Transverse colon (tissue), 4 donors: ENCODE measurements around the gene LDB2. TPM values are rescaled to one million over a fixed set of nuclear protein-coding genes. Genes with fewer than 3 reads are reported as not detected.

Source experiments
- DNase-seq: peaks from one replicate; pipeline ENCODE4 v3.0.0-alpha.2; 2019
- H3K27ac ChIP-seq, 4 donors: fragments of 200-600 bp; sonication (generic); 2 replicates each; pipeline ENCODE4 v1.5.1; 2016 to 2018; ENCODE audit warnings: inconsistent platforms in 4 of 4
- H3K27me3 ChIP-seq: fragments of 200-600 bp; sonication (generic); 2 replicates; pipeline ENCODE4 v1.5.1; 2017; ENCODE audit warnings: inconsistent platforms
- H3K36me3 ChIP-seq, 4 donors: fragments of 200-600 bp; sonication (generic); 2 replicates each; pipeline ENCODE4 v1.5.1; 2017 to 2019; ENCODE audit warnings: inconsistent platforms in 4 of 4
- H3K4me1 ChIP-seq, 4 donors: fragments of 200-600 bp; sonication (generic); 2 replicates each; pipeline ENCODE4 v1.5.1; 2017 to 2020; ENCODE audit warnings: inconsistent platforms in 4 of 4
- H3K4me3 ChIP-seq, 4 donors: fragments of 200-600 bp; sonication (generic); 1 replicate in 1 of 4; 2 replicates in 3 of 4; pipeline versions ENCODE4 v1.5.1 to v1.6.1; 2017 to 2019; ENCODE audit warnings: inconsistent platforms in 4 of 4
- H3K9me3 ChIP-seq, 2 donors: fragments of 200-600 bp; sonication (generic); 2 replicates each; pipeline ENCODE4 v1.5.1; 2017 to 2019; ENCODE audit warnings: inconsistent platforms in 2 of 2
- EP300 ChIP-seq: sonication (generic); formaldehyde crosslinking; IDR thresholded peaks from one replicate; pipeline ENCODE4 v1.6.1; 2017; ENCODE audit warnings: antibody characterized with exemption, low read depth
- POLR2A ChIP-seq: fragments of 450-650 bp; IDR thresholded peaks from one replicate; pipeline ENCODE4 v1.6.1; 2016; ENCODE audit warnings: antibody characterized with exemption, mild to moderate bottlenecking, moderate library complexity
- POLR2AphosphoS5 ChIP-seq, 3 donors: sonication (generic); formaldehyde crosslinking; IDR thresholded peaks; one replicate each; pipeline ENCODE4 v1.6.1; 2016; ENCODE audit warnings: antibody characterized with exemption in 3 of 3
- whole genome bisulfite sequencing, 2 donors: methylation state at CpG; one replicate each; pipeline ENCODE4 v1.1.5; 2018; ENCODE audit warnings: low coverage in 1 of 2; 5-methylcytosine and 5-hydroxymethylcytosine counted together
- in situ Hi-C, 4 donors: fragments of 200-750 bp; cut with MboI; loops; one replicate each; pipeline versions ENCODE4 v1.15.0 to v1.15.1; 2017; ENCODE audit warnings: low sequenced_read_pairs in 3 of 4, low pct_ligation_motif_present in 1 of 4, low pct_unique_long_range_greater_than_20kb in 1 of 4
- intact Hi-C: fragments of 100-400 bp; cut with DNase I; formaldehyde crosslinking; loops from one replicate; pipeline ENCODE4 v1.15.1; 2023; ENCODE audit warnings: low total_unique reads
- total RNA-seq, 4 donors: library from RNA; depleted of rRNA; stranded (reverse); fragments of >200 nt; gene quantifications; one replicate each; pipeline ENCODE4 v1.1.0, GENCODE V29; 2016
- TF ChIP-seq, protein P1 (sequence below), 5 experiments: fragments of 200-600 bp in 3 of 5; fragments of 450-650 bp in 2 of 5; sonication (generic) in 3 of 5; IDR thresholded peaks; 1 replicate in 2 of 5; 2 replicates in 3 of 5; pipeline ENCODE4 v1.5.1; 2016 to 2017; ENCODE audit warnings: antibody characterized with exemption in 5 of 5, inconsistent platforms in 3 of 5, mild to moderate bottlenecking in 2 of 5, moderate library complexity in 1 of 5

The LDB2 gene
- total RNA-seq, 4 donors from 2014 or later: 7.0 to 46.6 (median 8.9) TPM

DNA sequence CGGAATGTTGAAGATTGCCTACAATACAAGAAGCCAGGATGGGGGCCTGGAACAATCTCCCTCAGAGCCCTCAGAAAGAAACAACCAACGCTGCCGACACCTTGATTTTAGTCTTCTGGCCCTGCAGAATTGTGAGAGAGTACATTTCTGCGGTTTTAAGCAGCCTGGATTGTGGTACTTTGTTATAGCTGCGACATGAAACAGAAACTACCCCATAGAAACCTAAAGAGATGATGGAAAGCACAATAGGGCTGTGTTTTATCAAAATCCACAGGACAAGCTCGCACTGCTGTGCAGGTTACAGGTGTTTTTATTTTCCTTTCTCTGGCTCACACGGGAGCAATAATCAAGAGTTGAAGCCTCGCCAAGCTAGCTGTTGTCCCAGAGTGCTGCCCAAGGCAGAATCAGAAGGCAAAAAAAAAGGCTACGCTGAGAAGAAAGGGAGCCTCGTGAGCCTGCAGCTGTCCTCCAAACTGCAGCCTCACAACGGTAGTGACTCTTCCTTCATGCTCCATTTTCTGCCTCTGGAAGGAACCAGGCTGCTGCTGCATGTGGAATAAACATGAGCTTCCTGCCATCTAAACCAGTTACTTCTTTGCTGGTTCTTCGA lies 232.4 kb downstream of the LDB2 start:
- H3K4me1 ChIP-seq: no peaks in the 10 kb centered on the region
- no peaks in the 10 kb centered on the region for H3K27me3 ChIP-seq
- intact Hi-C loops (no loop called here), in situ Hi-C loops (no loop called here)
- H3K9me3 ChIP-seq: no peaks in the 10 kb centered on the region
- H3K27ac ChIP-seq: no peak overlapping the region
- TF ChIP-seq, protein P1, sequence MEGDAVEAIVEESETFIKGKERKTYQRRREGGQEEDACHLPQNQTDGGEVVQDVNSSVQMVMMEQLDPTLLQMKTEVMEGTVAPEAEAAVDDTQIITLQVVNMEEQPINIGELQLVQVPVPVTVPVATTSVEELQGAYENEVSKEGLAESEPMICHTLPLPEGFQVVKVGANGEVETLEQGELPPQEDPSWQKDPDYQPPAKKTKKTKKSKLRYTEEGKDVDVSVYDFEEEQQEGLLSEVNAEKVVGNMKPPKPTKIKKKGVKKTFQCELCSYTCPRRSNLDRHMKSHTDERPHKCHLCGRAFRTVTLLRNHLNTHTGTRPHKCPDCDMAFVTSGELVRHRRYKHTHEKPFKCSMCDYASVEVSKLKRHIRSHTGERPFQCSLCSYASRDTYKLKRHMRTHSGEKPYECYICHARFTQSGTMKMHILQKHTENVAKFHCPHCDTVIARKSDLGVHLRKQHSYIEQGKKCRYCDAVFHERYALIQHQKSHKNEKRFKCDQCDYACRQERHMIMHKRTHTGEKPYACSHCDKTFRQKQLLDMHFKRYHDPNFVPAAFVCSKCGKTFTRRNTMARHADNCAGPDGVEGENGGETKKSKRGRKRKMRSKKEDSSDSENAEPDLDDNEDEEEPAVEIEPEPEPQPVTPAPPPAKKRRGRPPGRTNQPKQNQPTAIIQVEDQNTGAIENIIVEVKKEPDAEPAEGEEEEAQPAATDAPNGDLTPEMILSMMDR (IDR thresholded peaks at IDR 0.05): no peak
- TF ChIP-seq EP300 (no peak), POLR2A (no peak), POLR2AphosphoS5 (IDR thresholded peaks at IDR 0.05) (no peak)
- H3K4me3 ChIP-seq: no peak overlapping the region
- DNase-seq: no peak
- WGBS, 2 donors: 66 to 82% methylated on average over 3 to 12 of the region's 12 CpGs
- no peaks in the 10 kb centered on the region for H3K36me3 ChIP-seq

DNA sequence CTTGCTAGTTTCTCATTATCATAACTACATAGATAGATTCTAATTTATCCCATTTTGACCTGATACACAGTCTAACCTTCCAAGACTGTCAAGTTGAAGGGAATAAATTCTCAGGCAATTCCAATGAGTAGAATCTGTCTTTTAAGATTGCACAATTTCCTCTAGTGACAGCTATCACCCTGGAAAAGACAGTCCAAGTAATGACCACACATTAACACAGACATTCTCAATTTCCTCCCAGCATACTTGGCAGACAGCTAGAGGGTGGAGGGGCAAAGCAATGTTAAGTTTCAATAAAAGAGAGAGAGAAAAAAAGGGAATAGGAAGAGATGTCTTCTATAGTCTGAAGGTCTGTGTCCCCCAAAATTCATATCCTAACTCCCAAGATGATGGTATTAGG lies 234.7 kb downstream of the LDB2 start:
- no peak overlapping the region for H3K27ac ChIP-seq
- no peak overlapping the region for H3K4me3 ChIP-seq
- H3K27me3 ChIP-seq: no peaks in the 10 kb centered on the region
- H3K4me1 ChIP-seq: peaks cover 0 to 2% (median 0%) of the 10 kb centered on the region in 4 donors
- H3K9me3 ChIP-seq: no peaks in the 10 kb centered on the region
- no peaks in the 10 kb centered on the region for H3K36me3 ChIP-seq
- intact Hi-C loops: no loop called here
- DNase-seq: no peak
- in situ Hi-C loops: no loop called here
- no peak for TF ChIP-seq POLR2A
- TF ChIP-seq POLR2AphosphoS5 (IDR thresholded peaks at IDR 0.05): no peak
- TF ChIP-seq EP300: no peak
- TF ChIP-seq, protein P1 (IDR thresholded peaks at IDR 0.05): no peak

DNA sequence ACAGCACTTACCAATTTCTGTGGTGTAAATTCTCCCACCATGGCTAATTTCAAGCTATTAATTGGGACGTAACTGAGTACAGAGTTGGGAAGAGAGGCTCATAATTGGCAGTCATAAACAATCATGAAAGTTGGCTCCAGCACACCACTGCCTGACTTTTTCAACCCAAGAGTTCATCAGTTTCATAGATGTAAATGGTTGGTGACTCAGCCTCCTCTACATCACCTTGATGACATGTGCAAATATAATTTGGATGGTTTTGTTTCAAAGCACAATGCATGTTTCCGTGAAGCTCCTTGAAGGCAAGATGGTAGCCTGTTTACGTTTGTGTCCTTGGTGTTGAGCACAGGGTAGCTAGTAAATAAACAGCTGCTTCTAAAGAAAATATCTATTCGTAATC lies 235.1 kb downstream of the LDB2 start:
- H3K27ac ChIP-seq: no peak overlapping the region
- H3K27me3 ChIP-seq: no peaks in the 10 kb centered on the region
- 80 to 85% methylated on average over 4 of the region's 4 CpGs for whole genome bisulfite sequencing, 2 donors
- no peak overlapping the region for H3K4me3 ChIP-seq
- no peaks in the 10 kb centered on the region for H3K36me3 ChIP-seq
- in situ Hi-C loops (no loop called here), intact Hi-C loops (no loop called here)
- H3K9me3 ChIP-seq: no peaks in the 10 kb centered on the region
- peaks cover 0 to 4% (median 0%) of the 10 kb centered on the region in 4 donors for H3K4me1 ChIP-seq
- DNase-seq: no peak
- TF ChIP-seq EP300: no peak
- no peak for TF ChIP-seq POLR2A
- TF ChIP-seq, protein P1 (IDR thresholded peaks at IDR 0.05): no peak
- no peak for TF ChIP-seq POLR2AphosphoS5 (IDR thresholded peaks at IDR 0.05)

- H3K36me3 ChIP-seq: no peaks in the 10 kb centered on the region
- intact Hi-C loops (no loop called here), in situ Hi-C loops (no loop called here)
- H3K9me3 ChIP-seq: no peaks in the 10 kb centered on the region
- no peak overlapping the region for H3K4me3 ChIP-seq
- no peak overlapping the region for H3K27ac ChIP-seq
- WGBS, 2 donors: 58 to 73% methylated on average over 2 of the region's 2 CpGs
- H3K27me3 ChIP-seq: no peaks in the 10 kb centered on the region
- no peak for DNase-seq
- H3K4me1 ChIP-seq: peaks cover 0 to 4% (median 0%) of the 10 kb centered on the region in 4 donors
- TF ChIP-seq POLR2AphosphoS5 (IDR thresholded peaks at IDR 0.05): no peak
- no peak for TF ChIP-seq POLR2A
- TF ChIP-seq, protein P1 (IDR thresholded peaks at IDR 0.05): no peak
- TF ChIP-seq EP300: no peak
Observed at GRCh38 chr4:16661813-16662212, 236.6 kb downstream of the LDB2 start.
